ENCODE data around the gene SLC45A1.

- TF ChIP-seq CTCF (IDR thresholded peaks at IDR 0.05) (no peak), POLR2A (IDR thresholded peaks at IDR 0.05) (no peak), POLR2AphosphoS5 (IDR thresholded peaks at IDR 0.05) (no peak)
These were observed 27.1 kb downstream of the SLC45A1 start for GRCh38 chr1:8344893-8345507.
